Ascending aorta (tissue), 2 donors: Measurements from ENCODE around the gene DCC. TPM values are rescaled to one million over a fixed set of nuclear protein-coding genes. Genes with fewer than 3 reads are reported as not detected.
"Not testable (repeated sequence)": the region's sequence is repeated elsewhere in the genome, so short reads cannot be mapped to it uniquely, and the experiment has no call there.

Experiments used
- DNase-seq, 2 donors: peaks; one replicate each; pipeline ENCODE4 v3.0.0-alpha.2; 2019; ENCODE audit warnings: low spot score in 2 of 2
- H3K27ac ChIP-seq, 2 donors: fragments of 200-600 bp; sonication (generic); one replicate each; pipeline ENCODE4 v1.5.1; 2016 to 2017; ENCODE audit warnings: mild to moderate bottlenecking in 1 of 2
- H3K27me3 ChIP-seq: fragments of 200-600 bp; sonication (generic); one replicate; pipeline ENCODE4 v1.5.1; 2017
- H3K36me3 ChIP-seq, 2 donors: fragments of 200-600 bp; sonication (generic); one replicate each; pipeline ENCODE4 v1.5.1; 2016
- H3K4me1 ChIP-seq, 2 donors: fragments of 200-600 bp; sonication (generic); one replicate each; pipeline ENCODE4 v1.5.1; 2016 to 2017; ENCODE audit warnings: mild to moderate bottlenecking in 1 of 2
- H3K4me3 ChIP-seq, 2 donors: fragments of 200-600 bp; sonication (generic); one replicate each; pipeline ENCODE4 v1.5.1; 2016 to 2017; ENCODE audit warnings: mild to moderate bottlenecking in 1 of 2
- H3K9me3 ChIP-seq, 2 donors: fragments of 200-600 bp; sonication (generic); one replicate each; pipeline ENCODE4 v1.5.1; 2016
- CTCF ChIP-seq, 3 experiments: fragments of 200-600 bp in 2 of 3; fragments of 450-650 bp in 1 of 3; sonication (generic) in 2 of 3; IDR thresholded peaks; one replicate each; pipeline ENCODE4 v1.5.1; 2016 to 2019; ENCODE audit warnings: antibody characterized with exemption in 3 of 3, mild to moderate bottlenecking in 1 of 3, moderate library complexity in 1 of 3
- intact Hi-C: fragments of 100-400 bp; cut with DNase I; formaldehyde crosslinking; loops from one replicate; pipeline ENCODE4 v1.15.1; 2023
- total RNA-seq: library from RNA; depleted of rRNA; stranded (reverse); fragments of >200 nt; gene quantifications from one replicate; pipeline ENCODE4 v1.1.0, GENCODE V29; 2016

Gene DCC
- total RNA-seq, 1 donor from 2014 or later: not detected

DNA sequence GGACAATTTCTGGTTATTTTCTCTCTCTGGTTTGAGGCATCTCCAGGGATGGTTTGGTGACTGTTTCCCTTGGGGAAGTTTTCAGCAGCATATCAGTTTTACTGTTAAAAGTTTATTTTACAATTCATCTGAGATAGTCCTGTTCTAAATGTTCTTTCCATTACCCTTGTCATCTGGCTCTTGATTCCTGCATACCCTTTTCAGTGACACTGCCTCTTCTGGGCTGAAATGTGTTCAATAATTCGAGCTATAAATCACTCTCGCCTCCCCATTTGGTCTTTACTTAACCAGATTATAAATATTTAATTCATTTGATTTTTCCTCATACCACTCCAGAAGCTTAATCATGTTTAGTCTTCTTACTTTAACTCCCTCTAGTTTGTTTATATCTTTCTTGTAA, 9.5 kb downstream of the DCC start:
- H3K36me3 ChIP-seq: no peaks in the 10 kb centered on the region
- H3K27ac ChIP-seq: no peak overlapping the region
- no peaks in the 10 kb centered on the region for H3K9me3 ChIP-seq
- TF ChIP-seq CTCF (IDR thresholded peaks at IDR 0.05): no peak
- no peak for DNase-seq
- intact Hi-C loops: no loop called here
- no peak overlapping the region for H3K4me3 ChIP-seq
- no peaks in the 10 kb centered on the region for H3K27me3 ChIP-seq
- H3K4me1 ChIP-seq: no peaks in the 10 kb centered on the region

GRCh38 chr18:52352920-52353319, 12.9 kb downstream of the DCC start:
- no peaks in the 10 kb centered on the region for H3K36me3 ChIP-seq
- H3K4me1 ChIP-seq: no peaks in the 10 kb centered on the region
- H3K4me3 ChIP-seq: no peak overlapping the region
- intact Hi-C loops: no loop called here
- no peak for TF ChIP-seq CTCF (IDR thresholded peaks at IDR 0.05)
- no peak overlapping the region for H3K27ac ChIP-seq
- H3K9me3 ChIP-seq: no peaks in the 10 kb centered on the region
- no peaks in the 10 kb centered on the region for H3K27me3 ChIP-seq
- DNase-seq: no peak

DNA sequence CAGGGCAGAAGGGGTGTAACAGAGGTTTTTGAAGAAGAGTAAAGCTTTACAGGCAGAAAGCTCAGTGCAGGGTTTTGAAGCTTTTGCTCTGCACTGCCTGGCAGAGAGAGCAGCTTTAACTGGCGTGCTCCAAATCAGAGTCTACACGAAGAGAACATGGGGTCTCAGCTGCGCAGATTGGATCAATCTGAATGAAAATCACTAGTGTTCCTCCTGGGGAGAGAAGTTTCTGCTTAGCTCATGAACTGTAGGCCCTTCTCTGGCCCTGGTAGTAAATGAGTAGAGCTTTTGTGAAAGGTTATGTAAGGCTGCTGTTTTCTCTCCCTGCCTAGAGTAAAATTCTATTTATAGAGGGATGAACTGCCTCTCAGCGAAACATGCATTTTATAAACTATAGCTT, 13.6 kb downstream of the DCC start:
- no peak for DNase-seq
- no peak for TF ChIP-seq CTCF (IDR thresholded peaks at IDR 0.05)
- H3K4me3 ChIP-seq: no peak overlapping the region
- no peaks in the 10 kb centered on the region for H3K36me3 ChIP-seq
- no peaks in the 10 kb centered on the region for H3K27me3 ChIP-seq
- intact Hi-C loops: no loop called here
- no peaks in the 10 kb centered on the region for H3K4me1 ChIP-seq
- no peak overlapping the region for H3K27ac ChIP-seq
- no peaks in the 10 kb centered on the region for H3K9me3 ChIP-seq

DNA sequence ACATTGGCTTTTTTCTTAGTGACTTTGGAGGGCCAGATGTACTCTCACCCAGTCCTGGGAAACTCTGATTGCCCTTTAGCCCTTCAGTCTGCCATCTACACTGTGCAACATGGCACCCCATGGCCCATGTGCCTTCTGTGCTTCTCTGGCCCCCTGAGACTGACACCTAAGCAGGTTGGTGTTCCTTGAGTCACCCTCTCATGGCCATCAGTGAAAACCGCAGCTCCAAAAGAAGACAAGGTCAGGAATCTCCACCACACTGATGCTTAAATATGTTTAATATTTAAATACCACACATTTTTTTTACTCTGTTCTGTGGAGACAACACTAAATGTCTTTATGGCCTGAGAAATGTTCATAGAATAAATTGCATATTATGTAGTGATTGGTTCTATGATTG, 23.9 kb downstream of the DCC start:
- Histone ChIP-seq H3K27ac (no peak overlapping the region), H3K4me1 (no peaks in the 10 kb centered on the region), H3K36me3 (no peaks in the 10 kb centered on the region), H3K27me3 (no peaks in the 10 kb centered on the region), H3K4me3 (no peak overlapping the region), H3K9me3 (no peaks in the 10 kb centered on the region)
- TF ChIP-seq CTCF (IDR thresholded peaks at IDR 0.05): no peak
- intact Hi-C loops: no loop called here
- no peak for DNase-seq

DNA sequence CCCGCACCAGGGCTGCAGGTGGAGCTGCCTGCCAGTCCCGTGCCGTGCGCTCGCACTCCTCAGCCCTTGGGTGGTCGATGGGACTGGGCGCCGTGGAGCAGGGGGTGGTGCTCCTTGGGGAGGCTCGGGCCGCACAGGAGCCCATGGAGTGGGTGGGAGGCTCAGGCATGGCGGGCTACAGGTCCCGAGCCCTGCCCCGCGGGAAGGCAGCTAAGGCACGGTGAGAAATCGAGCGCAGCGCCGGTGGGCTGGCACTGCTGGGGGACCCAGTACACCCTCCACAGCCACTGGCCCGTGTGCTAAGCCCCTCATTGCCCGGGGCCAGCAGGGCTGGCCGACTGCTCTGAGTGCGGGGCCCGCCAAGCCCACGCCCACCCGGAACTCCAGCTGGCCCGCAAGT, 26.9 kb downstream of the DCC start:
- H3K9me3 ChIP-seq, intact Hi-C loops, H3K27me3 ChIP-seq, H3K27ac ChIP-seq, H3K36me3 ChIP-seq, H3K4me3 ChIP-seq, H3K4me1 ChIP-seq, DNase-seq: not testable (repeated sequence)

DNA sequence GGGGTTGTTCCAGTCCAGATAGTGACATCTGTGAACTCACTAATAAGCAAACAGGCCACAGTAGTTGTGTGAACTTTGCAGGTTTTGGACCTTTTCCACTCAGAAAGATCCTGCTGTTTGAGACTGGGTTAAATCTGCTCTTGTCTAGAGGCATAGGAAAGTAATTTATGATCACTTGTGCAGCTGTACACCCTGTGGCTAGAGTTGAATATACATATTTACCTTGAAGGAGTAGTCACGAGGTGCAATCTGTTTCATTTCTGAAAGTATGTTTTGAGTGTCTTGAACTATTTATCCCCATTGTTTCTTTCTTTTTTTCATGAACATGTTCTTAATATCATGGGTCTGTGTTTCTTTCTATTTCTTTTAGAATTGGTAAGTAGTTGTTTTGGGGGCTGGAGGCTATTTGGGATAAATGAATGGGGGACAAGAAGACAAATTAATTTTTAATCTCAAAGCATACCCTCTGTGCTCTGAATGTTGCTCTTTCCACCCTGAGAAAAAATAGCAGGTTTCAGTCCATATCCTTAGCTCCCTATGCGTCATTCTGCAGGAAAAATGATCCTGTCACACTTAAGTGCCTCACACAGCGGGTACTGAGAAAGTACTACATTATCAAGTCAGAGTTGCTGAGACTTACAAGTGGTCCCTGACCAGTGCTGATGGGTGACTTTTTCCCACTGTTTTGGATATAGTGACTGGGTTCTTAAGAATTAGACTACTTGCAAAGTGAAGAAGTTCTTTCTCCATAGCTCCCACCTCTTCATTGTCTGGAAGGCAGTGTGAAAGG, 28.2 kb downstream of the DCC start:
- no peaks in the 10 kb centered on the region for H3K36me3 ChIP-seq
- DNase-seq: no peak
- TF ChIP-seq CTCF (IDR thresholded peaks at IDR 0.05): no peak
- no peaks in the 10 kb centered on the region for H3K4me1 ChIP-seq
- H3K27ac ChIP-seq: no peak overlapping the region
- intact Hi-C loops: no loop called here
- no peak overlapping the region for H3K4me3 ChIP-seq
- H3K27me3 ChIP-seq: no peaks in the 10 kb centered on the region
- H3K9me3 ChIP-seq: no peaks in the 10 kb centered on the region
